ENCODE measurements around the gene CRELD2.

The CRELD2 gene

DNA sequence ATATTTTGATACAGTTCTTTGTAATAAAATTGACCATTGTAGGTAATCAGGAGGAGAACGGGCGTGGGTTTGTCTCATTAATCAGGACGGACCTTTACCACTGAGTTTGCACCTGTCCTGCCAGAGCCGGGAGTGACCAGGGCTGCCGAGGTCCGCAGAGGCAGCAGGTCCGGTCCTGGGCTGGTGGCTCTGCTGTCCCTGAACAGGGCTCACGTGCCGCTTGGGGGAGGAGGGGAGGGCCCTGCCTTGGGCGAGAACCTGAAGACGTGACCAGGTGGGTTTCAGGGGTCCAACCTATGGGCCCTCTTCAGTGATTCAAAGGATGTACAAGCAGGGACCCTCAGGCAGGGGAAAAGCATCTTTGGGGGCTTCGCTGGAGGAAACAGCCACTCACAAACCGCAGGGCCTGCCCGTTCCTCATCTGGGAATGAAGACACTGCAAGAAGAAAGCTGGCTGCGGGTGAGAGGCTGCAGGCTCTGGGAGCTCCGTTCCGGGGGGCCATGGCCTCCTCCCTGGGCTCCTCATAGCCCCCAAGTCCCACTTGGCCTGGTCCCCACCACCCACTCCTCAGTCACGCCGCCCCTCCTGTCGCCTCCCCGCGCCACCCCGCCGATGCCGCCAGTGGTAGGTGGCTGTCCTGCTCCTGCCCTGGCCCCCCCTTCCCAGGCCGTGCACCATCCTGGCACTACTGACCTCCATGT lies 9.2 kb downstream of the CRELD2 start:
- no peak overlapping the region for H3K27ac ChIP-seq
- H3K4me3 ChIP-seq = no peak overlapping the region

DNA sequence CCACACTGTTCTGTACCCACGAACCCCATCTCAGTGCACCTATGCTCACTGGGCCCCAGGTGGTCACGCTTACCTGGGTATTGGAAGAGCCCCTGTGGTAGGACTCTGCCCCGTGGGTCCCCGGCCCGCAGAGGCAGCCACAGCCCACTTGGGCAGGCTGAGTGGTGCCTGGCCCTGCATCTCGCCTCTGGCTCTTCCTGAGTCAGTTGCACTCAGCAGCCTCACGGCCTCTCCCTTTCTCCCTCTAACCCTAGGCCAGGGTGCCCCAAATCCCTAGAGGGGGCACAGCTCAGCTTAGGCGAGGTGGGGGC lies 9.7 kb downstream of the CRELD2 start:
- H3K27ac ChIP-seq = no peak overlapping the region
- H3K4me3 ChIP-seq = no peak overlapping the region

GRCh38 chr22:49928555-49929210 lies 10.2 kb downstream of the CRELD2 start:
- Histone ChIP-seq H3K4me3 (no peak overlapping the region), H3K27ac (no peak overlapping the region)

- peak overlapping the region in 2 of 21 experiments; percentile 41 to 75 for H3K27ac ChIP-seq
- peak overlapping the region in 2 of 7 experiments; percentile 13 to 17 for H3K4me3 ChIP-seq
These were observed 11.0 kb downstream of the CRELD2 start for GRCh38 chr22:49929211-49929979.

GRCh38 chr22:49929994-49930575 lies 11.7 kb downstream of the CRELD2 start:
- Histone ChIP-seq H3K27ac (peak overlapping the region in 6 of 21 experiments; percentile 12 to 75 (median 52)), H3K4me3 (no peak overlapping the region)

DNA sequence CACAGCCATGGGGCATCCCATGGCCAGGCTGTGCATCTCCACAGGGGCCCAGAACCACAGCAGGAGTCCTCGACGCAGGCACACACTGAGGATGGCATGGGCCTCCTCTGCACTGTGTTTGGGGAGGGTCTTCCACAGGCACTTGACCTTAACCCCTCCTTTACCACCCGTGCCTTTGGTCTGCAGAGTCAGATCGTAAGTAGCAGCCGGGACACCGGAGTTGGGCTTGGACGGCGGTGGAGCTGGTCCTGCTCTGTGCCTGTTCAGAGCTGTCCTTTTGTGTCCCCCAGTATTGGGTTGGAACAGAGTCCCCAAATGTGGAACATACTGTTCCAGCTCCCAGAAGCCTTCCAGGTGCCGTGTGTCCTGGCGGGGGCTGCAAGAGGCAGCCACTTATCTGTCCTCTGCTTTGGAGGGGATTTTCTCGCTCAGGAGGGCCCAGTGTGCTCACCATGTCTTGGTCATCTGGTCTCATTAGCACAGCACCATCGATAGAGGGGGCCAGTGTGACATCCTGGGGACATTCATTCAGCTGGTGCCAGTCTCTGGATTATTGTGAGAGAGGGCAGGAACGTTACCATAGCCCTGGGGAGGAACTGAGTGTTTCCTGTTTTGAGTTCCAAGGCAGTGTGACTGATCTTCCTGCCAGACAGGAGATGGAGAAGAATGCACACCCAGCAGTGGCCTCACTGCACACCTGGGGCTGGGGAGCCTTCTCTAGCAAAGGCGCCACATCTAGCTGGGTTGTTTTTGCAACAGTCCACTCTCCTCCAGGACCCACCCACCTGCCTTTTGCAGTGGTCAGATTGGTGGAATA lies 12.4 kb downstream of the CRELD2 start:
- Histone ChIP-seq H3K4me3 (no peak overlapping the region), H3K27ac (peak overlapping the region in 13 of 21 experiments; percentile 5 to 97 (median 46))

DNA sequence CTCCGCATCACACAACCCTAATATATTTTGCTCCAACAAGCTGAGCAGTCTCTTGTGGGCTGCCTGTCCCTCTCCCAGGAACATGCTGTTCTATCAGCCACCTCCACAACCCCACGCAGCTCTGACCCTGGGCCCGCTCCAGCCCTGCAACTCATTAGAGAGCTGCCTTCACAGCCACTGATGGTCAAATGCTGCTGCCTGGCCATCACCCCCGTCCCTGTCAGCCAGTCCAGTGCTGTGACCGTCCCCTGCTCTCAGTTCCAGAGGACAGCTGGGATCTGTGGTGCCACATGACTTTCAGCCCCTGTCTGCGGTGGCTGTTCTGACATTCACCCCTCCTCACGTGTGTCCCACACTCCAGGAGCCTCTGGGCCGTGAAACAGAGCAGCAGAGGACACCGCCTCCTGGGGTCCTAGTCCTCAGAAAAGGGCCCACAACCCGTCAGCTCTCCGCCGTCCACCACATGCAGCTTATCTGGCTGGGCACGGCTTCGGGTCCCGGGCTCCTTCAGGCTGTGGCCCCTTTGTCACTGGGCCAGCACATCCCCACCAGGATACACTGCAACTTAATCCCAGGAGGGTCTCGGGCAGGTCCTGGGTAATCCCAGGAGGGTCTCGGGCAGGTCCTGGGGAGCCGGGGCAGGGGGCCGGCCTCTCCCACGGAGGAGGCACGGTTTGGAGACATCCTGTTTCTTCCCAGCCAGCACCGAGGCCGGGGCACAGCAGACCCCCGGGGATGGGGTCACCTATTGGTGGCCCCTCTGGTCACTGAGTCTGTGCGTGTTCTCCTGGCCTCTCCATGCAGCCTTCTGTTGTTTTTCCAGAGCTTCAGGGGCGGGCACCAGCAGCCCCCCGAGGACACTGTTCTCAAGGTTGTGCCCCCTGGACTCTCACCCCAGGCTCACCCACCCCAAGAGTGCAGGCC lies 15.1 kb downstream of the CRELD2 start:
- H3K27ac ChIP-seq = peak overlapping the region in 20 of 21 experiments; percentile 86 to 100 (median 98)
- H3K4me3 ChIP-seq = peak overlapping the region in 2 of 7 experiments; percentile 38 to 42

DNA sequence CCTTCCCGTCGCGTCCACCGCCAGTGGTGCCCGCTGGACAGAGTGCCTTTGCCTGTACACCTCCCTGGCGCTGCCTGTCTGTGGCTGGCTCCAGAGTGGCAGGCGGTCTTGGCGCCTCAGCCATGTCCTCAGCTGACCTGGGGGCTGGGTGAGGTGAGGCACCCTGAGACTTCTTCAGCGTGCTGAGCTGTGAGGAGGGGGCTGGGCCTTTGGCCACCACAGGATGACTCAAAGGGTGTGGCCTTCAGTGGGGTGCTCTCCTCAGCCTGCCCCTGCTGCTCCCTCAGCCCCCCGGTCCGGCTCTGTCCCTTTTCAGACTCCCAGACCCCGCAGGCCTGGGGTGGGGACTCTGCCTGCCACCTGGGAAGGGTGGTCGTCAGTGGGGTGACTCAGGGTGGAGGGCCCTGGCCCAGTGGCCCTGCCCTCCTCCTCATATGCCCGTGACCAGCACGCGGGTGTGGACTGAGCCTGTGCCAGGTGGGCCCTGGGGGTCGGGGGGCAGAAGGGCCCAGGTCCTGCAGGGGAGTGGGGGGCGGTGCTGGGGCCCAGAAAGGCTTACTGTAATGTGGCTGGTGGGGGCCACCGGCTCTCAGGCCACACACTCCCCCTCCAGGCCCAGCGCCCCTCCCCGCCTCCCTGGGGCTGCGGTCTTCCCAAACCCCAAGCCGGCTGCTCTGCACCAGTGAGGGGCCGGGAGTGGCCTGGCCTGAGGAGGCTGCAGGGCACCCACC lies 15.9 kb downstream of the CRELD2 start:
- Histone ChIP-seq H3K4me3 (peak overlapping the region; percentile 33 to 54 (median 43)), H3K27ac (peak overlapping the region; percentile 86 to 100 (median 97))

DNA sequence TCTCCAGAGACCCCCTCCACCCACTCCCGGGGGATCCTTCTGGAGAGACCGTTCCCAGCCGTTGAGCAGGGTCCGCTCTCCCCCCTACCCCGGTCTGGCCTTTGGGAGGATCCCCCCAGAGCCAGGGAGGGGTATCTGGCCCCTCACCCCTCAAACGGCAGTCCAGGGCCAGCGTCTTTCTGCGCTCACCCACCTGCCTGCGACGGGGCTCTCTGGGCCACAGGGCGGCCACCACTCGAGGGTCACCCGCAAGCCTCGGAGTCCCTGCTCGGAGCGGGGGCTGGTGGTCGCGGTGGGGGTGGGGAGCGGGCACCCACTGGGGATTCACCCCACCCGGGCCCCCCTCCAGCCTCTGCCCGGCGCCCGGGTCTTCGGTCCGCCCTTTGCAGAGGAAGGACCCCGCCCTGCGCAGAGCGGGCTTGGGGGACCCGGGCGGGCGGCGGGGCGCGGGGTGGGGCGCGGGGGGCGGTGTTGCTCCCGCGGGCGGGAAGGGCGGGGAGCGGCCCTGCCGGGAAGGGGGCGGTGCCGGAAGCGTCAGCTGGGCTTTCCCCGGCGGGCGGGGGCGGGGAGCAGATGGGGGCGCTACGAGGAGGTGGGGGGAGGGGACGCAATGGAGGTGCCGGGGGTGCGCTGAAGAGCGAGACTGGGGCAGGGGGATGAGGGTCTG lies 16.6 kb downstream of the CRELD2 start:
- peak overlapping the region; percentile 86 to 100 (median 97) for H3K27ac ChIP-seq
- peak overlapping the region; percentile 33 to 54 (median 43) for H3K4me3 ChIP-seq

GRCh38 chr22:49935561-49935960 lies 17.1 kb downstream of the CRELD2 start:
- Histone ChIP-seq H3K4me3 (peak overlapping the region; percentile 33 to 54 (median 43)), H3K27ac (peak overlapping the region; percentile 86 to 100 (median 97))

DNA sequence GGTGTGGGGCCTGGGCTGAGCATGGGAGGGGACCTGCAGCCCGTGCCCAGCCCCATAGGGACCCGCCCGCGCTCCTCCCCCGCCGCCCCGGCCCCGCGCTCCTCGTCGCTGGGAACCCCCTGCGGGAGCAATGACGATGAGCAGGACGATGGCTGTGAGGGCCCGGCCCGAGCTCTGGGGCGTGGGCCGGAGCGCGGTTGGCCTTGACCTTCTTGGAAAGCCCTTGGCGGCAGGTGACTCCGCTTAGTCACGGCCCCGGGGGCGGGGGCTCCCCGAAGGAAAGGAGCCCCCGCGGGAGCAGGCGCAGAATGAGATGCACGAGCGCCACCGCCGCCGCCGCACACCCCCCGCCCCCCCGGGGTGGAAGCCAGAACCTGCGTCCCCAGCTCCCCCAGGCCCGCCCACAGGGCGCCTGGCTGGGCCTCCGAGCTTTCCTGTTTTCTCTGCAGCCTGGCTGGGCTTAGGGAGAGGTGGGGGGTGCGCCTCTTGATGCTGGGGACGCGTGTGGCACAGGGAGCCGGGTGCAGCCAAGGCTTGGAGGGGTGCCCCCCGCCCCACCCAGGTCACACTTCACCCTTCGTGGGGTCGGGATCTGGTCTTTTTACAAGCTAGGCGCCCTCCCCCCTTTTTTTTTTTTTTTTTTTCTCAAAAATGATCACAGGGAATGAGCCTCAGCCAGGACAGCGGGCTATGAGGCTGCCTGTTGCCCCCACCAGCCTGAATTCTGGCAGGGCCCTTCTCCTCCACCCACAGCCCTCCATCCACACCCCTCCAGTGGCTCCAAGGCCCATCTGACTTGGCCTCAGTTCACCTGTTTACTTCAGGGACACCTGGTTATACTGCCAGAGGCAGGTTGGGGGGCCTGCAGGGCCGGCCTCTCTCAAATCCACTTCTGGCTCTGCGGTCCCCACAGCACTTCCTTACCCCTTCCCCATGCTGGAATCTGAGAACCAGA lies 17.9 kb downstream of the CRELD2 start:
- peak overlapping the region; percentile 86 to 100 (median 97) for H3K27ac ChIP-seq
- peak overlapping the region; percentile 29 to 54 (median 38) for H3K4me3 ChIP-seq

DNA sequence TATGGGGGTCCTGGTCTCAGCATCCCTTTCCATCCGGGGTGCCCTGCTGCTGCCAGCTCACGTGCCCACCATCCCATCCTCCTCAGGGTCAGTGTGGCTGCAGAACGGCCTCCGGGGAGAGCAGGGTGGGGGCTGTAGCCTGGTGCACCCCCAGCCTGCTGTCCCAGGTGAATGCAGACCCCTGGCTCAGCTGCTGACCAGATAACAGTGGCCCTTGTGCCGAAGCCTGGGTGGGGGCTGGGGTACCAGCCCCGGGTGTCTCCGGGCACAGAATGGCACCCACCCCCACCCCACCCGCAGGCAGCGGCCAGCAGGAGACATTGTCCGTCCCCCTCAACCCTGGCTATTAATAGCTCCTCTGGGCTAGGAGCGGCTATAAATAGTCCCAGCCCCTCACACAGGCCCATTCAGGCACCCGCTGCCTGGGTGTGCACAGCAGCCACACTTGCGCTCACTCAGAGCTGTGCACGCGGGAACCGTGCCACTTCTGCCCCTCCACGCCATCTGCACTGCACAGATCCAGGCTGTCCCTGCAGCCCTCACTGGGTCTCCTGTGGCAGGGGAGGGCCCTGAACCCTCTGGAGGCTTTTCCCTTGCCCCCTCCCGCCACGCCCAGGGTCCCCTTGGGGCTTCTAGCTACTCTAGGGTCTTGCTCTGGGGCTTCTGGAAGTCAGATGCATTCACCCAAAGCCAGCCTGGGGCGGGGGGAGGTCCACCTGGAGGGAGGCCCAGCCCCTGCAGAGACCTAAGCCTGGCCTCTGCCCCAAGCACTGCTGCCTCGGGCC lies 18.7 kb downstream of the CRELD2 start:
- no peak overlapping the region for H3K4me3 ChIP-seq

GRCh38 chr22:49937758-49938564 lies 19.5 kb downstream of the CRELD2 start:
- Histone ChIP-seq H3K27ac (peak overlapping the region in 19 of 21 experiments; percentile 31 to 100 (median 97)), H3K4me3 (no peak overlapping the region)

More for the DNA sequence above, 18.7 kb downstream of the CRELD2 start:
- H3K27ac ChIP-seq = peak overlapping the region; percentile 15 to 100 (median 97)

GRCh38 chr22:49938565-49939136 lies 20.2 kb downstream of the CRELD2 start:
- Histone ChIP-seq H3K27ac (peak overlapping the region in 17 of 21 experiments; percentile 5 to 100 (median 90)), H3K4me3 (no peak overlapping the region)

Data from skin epidermis (tissue), 12 donors.